OCI-LY3 (cell line): ENCODE results near the gene CLEC20A.

ENCODE experiments used
- H2AFZ ChIP-seq: fragments of 200-600, 300-600 bp; shearing (Covaris generic); 2 replicates; pipeline ENCODE4 v1.6.0; 2014; ENCODE audit warnings: antibody characterized with exemption, low read depth, low read length
- H3K27ac ChIP-seq: fragments of 200-600, 300-600 bp; sonication (generic); 2 replicates; pipeline ENCODE4 v1.5.1; 2014; ENCODE audit warnings: mild to moderate bottlenecking, low read length, moderate library complexity, mixed read lengths
- H3K27me3 ChIP-seq: fragments of 200-600, 300-600 bp; sonication (generic); 2 replicates; pipeline ENCODE4 v1.6.1; 2014; ENCODE audit warnings: low read depth, low read length, mixed read lengths
- H3K36me3 ChIP-seq: fragments of 200-600, 300-600 bp; sonication (generic); replicated peaks from 2 replicates; pipeline ENCODE3; 2014; ENCODE audit warnings: low read depth, low read length, mixed read lengths
- H3K4me1 ChIP-seq: fragments of 300-600, 200-600 bp; sonication (generic); 2 replicates; pipeline ENCODE4 v1.6.1; 2014; ENCODE audit warnings: low read length, mixed read lengths
- H3K4me2 ChIP-seq: fragments of 200-600, 300-600 bp; sonication (generic); 2 replicates; pipeline ENCODE4 v1.6.1; 2014; ENCODE audit warnings: low read length, mixed read lengths
- H3K4me3 ChIP-seq: fragments of 300-600, 200-600 bp; sonication (generic); 2 replicates; pipeline ENCODE4 v1.5.1; 2014; ENCODE audit warnings: antibody characterized with exemption, mild to moderate bottlenecking, low read length, moderate library complexity
- H3K79me2 ChIP-seq: fragments of 300-600, 200-600 bp; shearing (Covaris generic); 2 replicates; pipeline ENCODE4 v1.6.1; 2014; ENCODE audit warnings: mild to moderate bottlenecking, low read length, mixed read lengths
- H3K9ac ChIP-seq: fragments of 300-600, 200-600 bp; shearing (Covaris generic); 2 replicates; pipeline ENCODE4 v1.6.0; 2014; ENCODE audit warnings: mild to moderate bottlenecking, low read length, moderate library complexity
- H3K9me3 ChIP-seq: fragments of 200-600, 300-600 bp; shearing (Covaris generic); 2 replicates; pipeline ENCODE4 v1.6.1; 2014; ENCODE audit warnings: low read length, mixed read lengths; ENCODE audit not compliant: insufficient read depth
- H4K20me1 ChIP-seq: fragments of 200-600, 300-600 bp; sonication (generic); 2 replicates; pipeline ENCODE4 v1.6.1; 2016; ENCODE audit warnings: low read length, mixed read lengths; ENCODE audit not compliant: insufficient read depth
- EZH2phosphoT487 ChIP-seq: fragments of 200-600 bp; shearing (Covaris generic); IDR thresholded peaks from 2 replicates; pipeline ENCODE4 v1.6.1; 2018; ENCODE audit warnings: antibody characterized with exemption, mixed run types, low read depth
- TF ChIP-seq, protein P1 (sequence below): fragments of 200-600, 300-600 bp; sonication (generic); IDR thresholded peaks from 2 replicates; pipeline ENCODE4 v1.5.1; 2014; ENCODE audit warnings: antibody characterized with exemption, low read length, low read depth

The CLEC20A gene

GRCh38 chr1:178531887-178532286 lies 35.1 kb upstream of the CLEC20A start:
- peak overlapping the region; percentile 35 for H3K4me3 ChIP-seq
- no peaks in the 10 kb centered on the region for H3K79me2 ChIP-seq
- H4K20me1 ChIP-seq: no peaks in the 10 kb centered on the region
- no peaks in the 10 kb centered on the region for H3K36me3 ChIP-seq
- no peak overlapping the region for H3K9ac ChIP-seq
- no peaks in the 10 kb centered on the region for H3K9me3 ChIP-seq
- peak overlapping the region; percentile 61 for H3K4me2 ChIP-seq
- peaks cover 12% of the 10 kb centered on the region for H3K4me1 ChIP-seq
- no peak overlapping the region for H3K27ac ChIP-seq
- no peaks in the 10 kb centered on the region for H3K27me3 ChIP-seq
- peak overlapping the region; percentile 94 for H2AFZ ChIP-seq
- TF ChIP-seq, protein P1, sequence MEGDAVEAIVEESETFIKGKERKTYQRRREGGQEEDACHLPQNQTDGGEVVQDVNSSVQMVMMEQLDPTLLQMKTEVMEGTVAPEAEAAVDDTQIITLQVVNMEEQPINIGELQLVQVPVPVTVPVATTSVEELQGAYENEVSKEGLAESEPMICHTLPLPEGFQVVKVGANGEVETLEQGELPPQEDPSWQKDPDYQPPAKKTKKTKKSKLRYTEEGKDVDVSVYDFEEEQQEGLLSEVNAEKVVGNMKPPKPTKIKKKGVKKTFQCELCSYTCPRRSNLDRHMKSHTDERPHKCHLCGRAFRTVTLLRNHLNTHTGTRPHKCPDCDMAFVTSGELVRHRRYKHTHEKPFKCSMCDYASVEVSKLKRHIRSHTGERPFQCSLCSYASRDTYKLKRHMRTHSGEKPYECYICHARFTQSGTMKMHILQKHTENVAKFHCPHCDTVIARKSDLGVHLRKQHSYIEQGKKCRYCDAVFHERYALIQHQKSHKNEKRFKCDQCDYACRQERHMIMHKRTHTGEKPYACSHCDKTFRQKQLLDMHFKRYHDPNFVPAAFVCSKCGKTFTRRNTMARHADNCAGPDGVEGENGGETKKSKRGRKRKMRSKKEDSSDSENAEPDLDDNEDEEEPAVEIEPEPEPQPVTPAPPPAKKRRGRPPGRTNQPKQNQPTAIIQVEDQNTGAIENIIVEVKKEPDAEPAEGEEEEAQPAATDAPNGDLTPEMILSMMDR: no peak
- no peak for TF ChIP-seq EZH2phosphoT487

GRCh38 chr1:178530502-178530901 lies 33.7 kb upstream of the CLEC20A start:
- no peaks in the 10 kb centered on the region for H3K79me2 ChIP-seq
- TF ChIP-seq, protein P1: no peak
- TF ChIP-seq EZH2phosphoT487: no peak
- no peaks in the 10 kb centered on the region for H3K27me3 ChIP-seq
- no peak overlapping the region for H2AFZ ChIP-seq
- H3K27ac ChIP-seq: no peak overlapping the region
- no peak overlapping the region for H3K4me2 ChIP-seq
- H3K9ac ChIP-seq: no peak overlapping the region
- H4K20me1 ChIP-seq: no peaks in the 10 kb centered on the region
- H3K4me3 ChIP-seq: no peak overlapping the region
- H3K36me3 ChIP-seq: no peaks in the 10 kb centered on the region
- H3K4me1 ChIP-seq: peaks cover 14% of the 10 kb centered on the region
- no peaks in the 10 kb centered on the region for H3K9me3 ChIP-seq

DNA sequence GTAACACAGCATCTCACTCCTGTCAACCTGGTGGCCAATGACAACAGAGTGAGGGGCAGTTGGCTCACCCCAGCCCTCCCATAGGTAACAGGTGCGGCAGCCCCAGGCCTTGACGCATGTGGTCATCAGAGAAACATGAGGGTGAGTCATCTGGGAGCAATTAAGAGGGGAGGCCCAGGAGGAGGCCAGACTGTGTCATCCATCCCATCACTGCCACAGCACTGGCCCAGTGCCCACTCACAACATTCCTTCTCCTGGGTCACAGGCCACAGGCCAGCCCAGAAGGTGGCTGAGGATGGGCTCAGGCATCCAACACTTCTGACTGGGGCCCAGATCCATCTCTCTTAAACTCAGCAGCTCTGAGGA lies 33.3 kb upstream of the CLEC20A start:
- H3K79me2 ChIP-seq: no peaks in the 10 kb centered on the region
- no peaks in the 10 kb centered on the region for H3K27me3 ChIP-seq
- no peak overlapping the region for H3K27ac ChIP-seq
- H3K4me3 ChIP-seq: no peak overlapping the region
- no peak overlapping the region for H3K4me2 ChIP-seq
- no peaks in the 10 kb centered on the region for H4K20me1 ChIP-seq
- peaks cover 14% of the 10 kb centered on the region for H3K4me1 ChIP-seq
- H2AFZ ChIP-seq: no peak overlapping the region
- no peak overlapping the region for H3K9ac ChIP-seq
- no peaks in the 10 kb centered on the region for H3K36me3 ChIP-seq
- H3K9me3 ChIP-seq: no peaks in the 10 kb centered on the region
- TF ChIP-seq, protein P1: no peak
- no peak for TF ChIP-seq EZH2phosphoT487

GRCh38 chr1:178529364-178530036 lies 32.7 kb upstream of the CLEC20A start:
- Histone ChIP-seq H3K79me2 (no peaks in the 10 kb centered on the region), H3K27me3 (no peaks in the 10 kb centered on the region), H3K36me3 (no peaks in the 10 kb centered on the region), H3K9me3 (no peaks in the 10 kb centered on the region), H3K9ac (no peak overlapping the region), H3K27ac (no peak overlapping the region), H3K4me2 (no peak overlapping the region), H3K4me1 (peaks cover 14% of the 10 kb centered on the region), H3K4me3 (no peak overlapping the region), H2AFZ (no peak overlapping the region), H4K20me1 (no peaks in the 10 kb centered on the region)
- no peak for TF ChIP-seq EZH2phosphoT487
- TF ChIP-seq, protein P1: no peak
